Measurements from ENCODE around the gene SGCA. TPM values are rescaled to one million over a fixed set of nuclear protein-coding genes. Genes with fewer than 3 reads are reported as not detected.

Gene SGCA
- total and polyA plus RNA-seq, 9 of the 15 experiments (the other 6 are each of a cell fraction or from before 2014, with no cell fraction given) = not detected

- ChIA-PET POLR2A (no interaction called here), CTCF (ENCODE audit: low intra/inter-chr PET ratio) (interaction anchor here (0.6 kb wide), 1 partner anchor 44 kb away, joined by 3 read pairs; no protein-coding TSS in a partner anchor)
- peaks cover 0 to 20% of the 10 kb centered on the region in 2 experiments; a peak in 4 of 5 replicates for H3K4me1 ChIP-seq (replicated peaks in 1 of 2; ENCODE audit: control insufficient read depth in 2 of 2, insufficient read depth in 2 of 2, low read length in 2 of 2)
- intact Hi-C loops (cut with micrococcal nuclease) = no loop called here
- DNase-seq (ENCODE audit: extremely low read depth in 1 of 4, low spot score in 3 of 4) = no peak
- no TSS peak for BruUV-seq (replicated peaks)
- FAIRE-seq = no peak
- no peaks in the 10 kb centered on the region for H3K79me2 ChIP-seq (ENCODE audit: control insufficient read depth, insufficient read depth, low read length)
- no peak overlapping the region for H3K4me2 ChIP-seq (ENCODE audit: insufficient read depth, low read length)
- in situ Hi-C loops (cut with MboI) = no loop called here
- peaks cover 34 to 51% of the 10 kb centered on the region in 2 experiments; a peak in 4 of 5 replicates for H3K27me3 ChIP-seq (ENCODE audit: control insufficient read depth in 2 of 2, insufficient read depth in 2 of 2, low read length in 2 of 2)
- no peak for ATAC-seq
- H2AFZ ChIP-seq (ENCODE audit: low read depth, low read length) = no peak overlapping the region
- H3K9ac ChIP-seq (ENCODE audit: insufficient read depth in 1 of 2, low read depth in 2 of 2, low read length in 2 of 2) = no peak overlapping the region
- no peak overlapping the region for H3K27ac ChIP-seq (ENCODE audit: extremely low read depth, low read depth, low read length)
- 43% methylated on average over 15 of the region's 23 CpGs for WGBS (ENCODE audit: insufficient coverage, low coverage, missing lambda C conversion rate)
- H3K4me3 ChIP-seq = no peak overlapping the region
- H3K9me3 ChIP-seq (replicated peaks; ENCODE audit: control insufficient read depth, insufficient read depth, low read depth, low read length) = no peaks in the 10 kb centered on the region
- H4K20me1 ChIP-seq (replicated peaks; ENCODE audit: control insufficient read depth, insufficient read depth, low read length) = peaks cover 9% of the 10 kb centered on the region
- no peaks in the 10 kb centered on the region for H3K9me1 ChIP-seq (ENCODE audit: control insufficient read depth, insufficient read depth, low read length)
- no peaks in the 10 kb centered on the region for H3K36me3 ChIP-seq (ENCODE audit: control insufficient read depth, insufficient read depth, low read length)
- no peak for TF ChIP-seq ARNT (IDR thresholded peaks at IDR 0.05)
- TF ChIP-seq CBX1 (IDR thresholded peaks at IDR 0.05; ENCODE audit: low read depth) = no peak
- no peak for TF ChIP-seq CBFA2T3 (IDR thresholded peaks at IDR 0.05)
- no peak for TF ChIP-seq NR0B1 (IDR thresholded peaks at IDR 0.05; ENCODE audit: partially characterized antibody)
- TF ChIP-seq FUS (optimal IDR thresholded peaks at IDR 0.05; ENCODE audit: low read depth, low read length) = no peak
- no peak for TF ChIP-seq TCFL5 (CRISPR knock-in tag; conservative IDR thresholded peaks at IDR 0.05)
- TF ChIP-seq THAP7 (CRISPR knock-in tag; IDR thresholded peaks at IDR 0.05) = no peak
- TF ChIP-seq MGA (IDR thresholded peaks at IDR 0.05) = no peak
Measured at GRCh38 chr17:50118076-50118827, 47.6 kb upstream of the SGCA start.
